Activated T-helper 17 cell treated with anti-CD3 and anti-CD28 coated beads, Interleukin-2, amount 50 U/mL, for 72 hours (primary cell): Measurements from ENCODE around the gene MROH8. TPM values are rescaled to one million over a fixed set of nuclear protein-coding genes. Genes with fewer than 3 reads are reported as not detected.

Source experiments
- ATAC-seq: fragments of 150-1000 bp; cut with Tn5 transposase; replicated peaks from 2 replicates; pipeline ENCODE4 v1.10.0; 2021; ENCODE audit warnings: mild to moderate bottlenecking, moderate library complexity
- H3K27ac Mint-ChIP-seq: one replicate; pipeline ENCODE4 v1.8.0; 2022; ENCODE audit warnings: mixed read lengths
- H3K27me3 Mint-ChIP-seq: one replicate; pipeline ENCODE4 v1.8.0; 2022; ENCODE audit warnings: mixed read lengths
- H3K36me3 Mint-ChIP-seq: one replicate; pipeline ENCODE4 v1.8.0; 2022; ENCODE audit warnings: low read depth, mild to moderate bottlenecking, mixed read lengths
- H3K4me1 Mint-ChIP-seq: one replicate; pipeline ENCODE4 v1.8.0; 2022; ENCODE audit warnings: mixed read lengths
- H3K4me3 Mint-ChIP-seq: one replicate; pipeline ENCODE4 v1.8.0; 2022; ENCODE audit warnings: mild to moderate bottlenecking, mixed read lengths
- H3K9me3 Mint-ChIP-seq: one replicate; pipeline ENCODE4 v1.8.0; 2022; ENCODE audit warnings: mixed read lengths
- total RNA-seq, 2 donors: library from RNA; stranded (reverse); gene quantifications; one replicate each; pipeline ENCODE4 v1.2.3, GENCODE V29; 2022

Gene MROH8
- 1 to 10 TPM in 1 of 2 donors, under 1 TPM in 1; 0.32 to 2.0 TPM for total RNA-seq

DNA sequence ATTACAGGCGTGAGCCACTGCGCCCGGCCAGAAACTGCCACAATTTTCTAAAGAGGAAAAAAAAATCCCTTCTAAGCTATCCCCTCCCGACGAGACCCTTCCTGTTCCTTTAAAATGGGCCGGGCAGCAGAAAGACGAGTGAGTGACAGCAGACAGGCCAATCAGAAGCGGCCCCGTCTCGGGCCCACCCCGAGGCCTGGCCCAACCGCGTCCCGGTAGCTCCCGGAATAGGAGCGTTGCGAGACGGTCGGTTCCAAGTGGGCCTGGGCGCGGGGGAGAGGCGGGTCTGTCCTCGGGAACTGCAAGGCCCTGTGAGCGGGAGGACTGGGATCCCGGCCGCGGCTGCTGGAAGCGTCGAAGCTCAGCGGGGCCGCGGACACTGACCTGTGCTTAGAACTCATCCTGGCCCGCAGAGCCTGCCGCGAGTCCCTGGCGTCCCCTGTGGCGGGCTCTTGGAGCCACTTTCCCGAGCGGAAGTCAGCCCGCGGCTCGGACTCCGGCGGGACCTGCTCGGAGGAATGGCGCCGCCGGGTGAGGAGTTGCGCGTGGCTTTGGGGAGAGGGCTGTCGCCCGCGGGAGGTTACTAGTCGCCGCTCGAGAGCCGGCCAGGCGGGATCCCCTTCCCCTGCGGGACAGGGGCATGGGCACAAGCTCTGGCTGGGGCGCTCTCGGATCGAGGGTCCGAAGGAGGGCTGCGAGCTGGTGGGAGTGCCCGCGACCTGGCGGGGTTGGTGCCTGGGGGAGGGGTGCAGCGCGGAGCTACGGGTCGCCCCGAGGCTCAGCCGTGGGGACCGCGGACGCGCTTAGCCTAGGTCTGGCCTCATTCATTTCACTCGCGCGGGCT, at the start of gene MROH8, which contains the start of gene RPN2:
TSS of gene MROH8 (minus strand) at position 710 of the 844 bp plus-strand sequence.
TSS of gene RPN2 (plus strand) at position 492 of the 844 bp plus-strand sequence. CDS start at position 519, 27 bp downstream.
- peak; percentile 98 for ATAC-seq
- peaks cover 37% of the 10 kb centered on the region for H3K36me3 Mint-ChIP-seq
- no peaks in the 10 kb centered on the region for H3K27me3 Mint-ChIP-seq
- peaks cover 26% of the 10 kb centered on the region for H3K4me1 Mint-ChIP-seq
- H3K4me3 Mint-ChIP-seq, result peak within 1 kb of the TSS; percentile 83
- no peaks in the 10 kb centered on the region for H3K9me3 Mint-ChIP-seq
- H3K27ac Mint-ChIP-seq, result peak within 1 kb of the TSS; percentile 90

DNA sequence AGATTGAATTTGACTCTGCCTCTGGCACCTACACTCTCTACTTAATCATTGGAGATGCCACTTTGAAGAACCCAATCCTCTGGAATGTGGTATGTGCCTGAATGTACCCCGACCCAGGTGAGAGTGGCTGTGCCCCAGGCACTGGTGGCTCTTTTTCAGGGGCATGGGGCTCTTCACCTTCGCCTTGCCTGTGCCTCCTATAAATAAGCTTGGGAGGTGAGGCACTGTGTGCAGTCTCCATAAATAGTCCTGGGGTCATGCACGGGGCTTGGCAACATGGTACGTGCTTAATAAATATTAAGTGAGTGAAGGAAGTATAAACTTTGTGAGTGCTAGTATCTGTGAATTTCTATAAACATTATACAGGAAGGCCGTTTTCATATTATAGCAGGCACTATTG, 49.3 kb upstream of the MROH8 start:
- Mint-ChIP-seq H3K4me1 (no peaks in the 10 kb centered on the region), H3K27ac (peak overlapping the region; percentile 3), H3K9me3 (no peaks in the 10 kb centered on the region), H3K4me3 (no peak overlapping the region), H3K27me3 (no peaks in the 10 kb centered on the region), H3K36me3 (peaks cover 100% of the 10 kb centered on the region)
- no peak for ATAC-seq

DNA sequence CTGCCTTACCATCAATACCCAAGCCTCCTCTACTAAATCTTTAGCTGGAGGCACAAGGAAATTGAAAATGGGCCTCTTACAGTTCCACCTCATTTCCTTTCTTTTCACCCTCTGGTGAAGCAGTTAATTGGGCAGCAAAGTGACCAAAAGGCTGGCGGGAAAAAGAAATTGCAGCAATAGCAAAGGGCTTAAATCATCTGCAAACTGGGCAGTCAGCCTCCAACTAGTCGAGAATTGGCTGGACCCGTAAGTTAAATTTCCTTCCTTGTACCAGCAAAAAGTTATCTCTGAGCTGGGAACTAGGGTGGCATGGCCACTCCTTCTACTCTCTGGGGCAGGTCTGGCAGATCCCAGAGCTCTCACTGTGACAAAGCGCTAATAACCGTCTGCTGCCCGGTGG, 48.7 kb upstream of the MROH8 start:
- no peaks in the 10 kb centered on the region for H3K4me1 Mint-ChIP-seq
- H3K27me3 Mint-ChIP-seq, result no peaks in the 10 kb centered on the region
- H3K4me3 Mint-ChIP-seq, result no peak overlapping the region
- no peak for ATAC-seq
- H3K27ac Mint-ChIP-seq, result no peak overlapping the region
- H3K36me3 Mint-ChIP-seq, result peaks cover 100% of the 10 kb centered on the region
- no peaks in the 10 kb centered on the region for H3K9me3 Mint-ChIP-seq

DNA sequence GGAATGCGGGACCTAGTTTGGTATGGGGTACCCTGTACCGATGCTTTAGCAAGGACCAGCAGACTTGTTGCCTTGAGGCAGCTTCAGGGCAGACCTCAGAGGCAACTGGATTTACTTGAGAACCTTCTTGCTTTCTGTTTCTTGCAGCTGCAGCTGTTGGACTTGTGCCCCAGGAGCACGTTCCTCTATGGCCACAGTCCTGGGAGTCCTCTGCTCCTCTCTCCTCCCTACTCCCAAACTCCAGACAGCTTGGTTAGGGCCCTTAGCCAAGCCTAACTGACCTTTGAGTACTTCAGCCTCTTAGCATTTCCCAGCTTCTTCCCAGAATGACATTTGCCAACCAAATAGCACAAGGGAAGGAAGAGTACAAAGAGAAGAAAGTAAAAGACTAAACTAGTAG, 47.5 kb upstream of the MROH8 start:
- no peaks in the 10 kb centered on the region for H3K4me1 Mint-ChIP-seq
- H3K27me3 Mint-ChIP-seq, result no peaks in the 10 kb centered on the region
- H3K27ac Mint-ChIP-seq, result peak overlapping the region; percentile 46
- no peaks in the 10 kb centered on the region for H3K9me3 Mint-ChIP-seq
- ATAC-seq, result no peak
- peaks cover 100% of the 10 kb centered on the region for H3K36me3 Mint-ChIP-seq
- H3K4me3 Mint-ChIP-seq, result no peak overlapping the region

DNA sequence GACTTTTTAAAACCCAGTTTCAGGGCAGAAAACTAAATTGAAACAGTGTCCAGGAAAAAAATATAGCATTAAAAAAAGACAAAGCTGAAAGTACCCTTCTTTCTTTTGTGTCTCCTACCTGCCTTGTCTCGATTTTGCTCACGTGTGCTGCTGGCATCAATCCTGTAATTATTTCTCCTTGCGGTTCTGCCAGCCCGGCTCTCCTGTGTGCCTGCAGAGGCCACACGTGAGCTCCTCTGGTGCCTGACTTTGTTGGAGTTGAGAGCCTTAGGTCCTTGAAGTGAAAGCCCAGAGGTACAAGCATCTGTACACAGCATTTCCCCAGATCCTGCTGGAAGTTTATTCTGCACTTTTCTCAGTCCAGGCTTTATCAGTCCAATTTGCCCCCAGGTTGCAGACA, 45.8 kb upstream of the MROH8 start:
- no peak for ATAC-seq
- H3K4me1 Mint-ChIP-seq, result peaks cover under 1% of the 10 kb centered on the region
- H3K36me3 Mint-ChIP-seq, result peaks cover 97% of the 10 kb centered on the region
- H3K9me3 Mint-ChIP-seq, result no peaks in the 10 kb centered on the region
- H3K4me3 Mint-ChIP-seq, result no peak overlapping the region
- H3K27me3 Mint-ChIP-seq, result no peaks in the 10 kb centered on the region
- no peak overlapping the region for H3K27ac Mint-ChIP-seq

DNA sequence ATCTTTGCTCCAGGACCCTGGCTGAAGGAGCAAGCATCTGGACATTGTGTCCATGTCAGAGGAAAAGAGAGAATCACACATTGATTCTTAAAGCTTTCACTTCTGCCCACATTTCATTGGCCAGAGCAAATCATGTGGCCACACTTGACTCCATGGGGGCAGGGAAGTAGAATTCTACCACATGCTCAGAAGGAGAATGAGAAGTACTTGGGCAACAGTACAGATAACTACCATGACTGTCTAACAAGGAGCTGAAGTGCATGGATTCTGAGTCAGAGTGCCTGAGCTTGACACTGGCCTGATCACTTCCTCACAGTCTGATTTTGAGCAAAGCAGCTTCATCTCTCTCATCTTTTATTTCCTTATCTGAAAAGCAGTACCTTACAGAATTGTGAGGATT, 43.7 kb upstream of the MROH8 start:
- Mint-ChIP-seq H3K9me3 (no peaks in the 10 kb centered on the region), H3K27ac (peak overlapping the region; percentile 36), H3K4me3 (no peak overlapping the region), H3K4me1 (peaks cover 6% of the 10 kb centered on the region), H3K36me3 (peaks cover 95% of the 10 kb centered on the region), H3K27me3 (no peaks in the 10 kb centered on the region)
- ATAC-seq, result peak; percentile 44

DNA sequence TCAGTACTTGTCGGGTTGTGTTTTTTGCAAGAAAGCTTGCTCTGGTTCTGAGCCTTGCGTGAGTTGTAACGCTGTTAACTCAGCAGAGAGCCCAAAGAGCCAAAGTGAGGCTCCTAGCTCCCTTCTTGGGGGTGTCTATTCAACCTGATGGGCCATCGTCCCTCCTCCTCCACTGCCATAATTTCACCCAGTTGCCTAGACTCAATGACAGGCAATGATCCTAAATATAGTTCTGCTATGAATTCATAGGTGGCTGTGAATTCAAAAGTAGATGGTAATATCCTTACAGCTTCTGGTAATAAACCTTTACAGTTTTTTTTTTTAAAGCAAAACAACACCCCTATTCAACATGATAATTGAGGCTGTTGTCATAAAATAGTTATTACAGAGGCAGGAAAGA, 42.7 kb upstream of the MROH8 start:
- Mint-ChIP-seq H3K36me3 (peaks cover 95% of the 10 kb centered on the region), H3K27ac (no peak overlapping the region), H3K4me3 (no peak overlapping the region), H3K27me3 (no peaks in the 10 kb centered on the region), H3K4me1 (peaks cover 6% of the 10 kb centered on the region), H3K9me3 (no peaks in the 10 kb centered on the region)
- ATAC-seq, result no peak

DNA sequence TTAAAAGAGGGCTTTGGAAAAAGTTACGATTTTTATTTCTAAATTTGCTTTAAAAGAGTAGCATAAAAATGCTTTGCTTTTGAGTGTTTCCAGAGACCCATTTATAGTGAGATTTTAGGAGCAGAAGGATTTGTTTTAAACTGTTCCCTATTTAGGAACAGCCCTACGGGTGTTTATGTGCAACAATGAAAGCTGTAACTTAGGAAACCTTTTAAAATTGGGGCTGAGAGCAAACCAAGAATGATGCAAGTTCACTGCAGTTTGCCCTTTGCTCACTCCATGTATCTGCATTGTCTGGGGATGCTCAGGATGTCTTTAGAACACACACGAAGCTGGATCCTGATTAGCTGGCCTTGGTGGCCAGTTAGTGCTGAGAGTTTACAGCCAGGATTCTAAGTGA, 41.4 kb upstream of the MROH8 start:
- H3K36me3 Mint-ChIP-seq, result peaks cover 95% of the 10 kb centered on the region
- H3K4me1 Mint-ChIP-seq, result peaks cover 6% of the 10 kb centered on the region
- no peak overlapping the region for H3K27ac Mint-ChIP-seq
- H3K9me3 Mint-ChIP-seq, result no peaks in the 10 kb centered on the region
- H3K4me3 Mint-ChIP-seq, result no peak overlapping the region
- no peak for ATAC-seq
- H3K27me3 Mint-ChIP-seq, result no peaks in the 10 kb centered on the region

DNA sequence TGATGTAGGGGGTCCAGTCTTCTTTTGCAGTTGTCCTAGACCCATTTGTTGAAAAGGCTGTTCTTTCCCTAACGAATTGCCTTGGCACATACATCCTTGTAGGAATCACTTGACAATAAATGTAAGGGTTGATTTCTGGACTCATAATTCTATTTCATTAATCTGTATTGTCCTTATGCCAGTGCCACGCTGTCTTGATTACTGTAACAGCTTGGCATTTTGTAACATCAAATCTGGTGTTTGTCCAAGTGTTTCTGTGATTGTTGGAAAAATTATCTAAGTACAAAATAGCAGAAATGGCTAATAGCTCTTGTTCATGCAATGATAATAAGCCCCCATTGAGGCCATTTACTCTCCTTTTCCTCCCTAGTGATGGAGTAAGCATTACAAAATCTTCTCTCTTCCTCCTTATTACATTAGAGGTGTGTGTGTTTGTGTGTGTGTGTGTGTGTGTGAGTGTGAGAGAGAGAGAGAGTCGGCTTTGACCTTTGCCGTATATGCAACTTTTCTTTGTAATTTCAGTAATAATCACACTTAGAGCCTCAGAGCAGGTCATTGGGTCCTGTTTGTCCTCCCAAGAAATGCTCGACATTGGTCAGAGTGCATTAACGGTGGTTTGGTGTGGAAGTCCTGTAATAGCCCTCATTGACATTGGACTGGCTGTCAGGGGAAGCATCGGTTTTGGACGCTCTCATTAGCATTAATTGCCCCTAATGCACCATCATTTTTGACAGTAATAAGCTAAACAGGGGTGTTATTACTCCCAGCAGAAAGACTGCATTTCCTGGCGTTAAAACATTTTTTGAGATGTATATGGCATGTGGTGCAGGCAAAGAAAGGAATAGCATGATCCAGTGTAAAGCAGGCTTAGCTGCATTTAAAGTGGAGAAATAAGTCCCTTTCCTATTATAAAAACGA, 40.7 kb upstream of the MROH8 start:
- Mint-ChIP-seq H3K27me3 (no peaks in the 10 kb centered on the region), H3K9me3 (no peaks in the 10 kb centered on the region), H3K4me1 (peaks cover 6% of the 10 kb centered on the region), H3K4me3 (no peak overlapping the region), H3K27ac (peak overlapping the region; percentile 62), H3K36me3 (peaks cover 95% of the 10 kb centered on the region)
- no peak for ATAC-seq

DNA sequence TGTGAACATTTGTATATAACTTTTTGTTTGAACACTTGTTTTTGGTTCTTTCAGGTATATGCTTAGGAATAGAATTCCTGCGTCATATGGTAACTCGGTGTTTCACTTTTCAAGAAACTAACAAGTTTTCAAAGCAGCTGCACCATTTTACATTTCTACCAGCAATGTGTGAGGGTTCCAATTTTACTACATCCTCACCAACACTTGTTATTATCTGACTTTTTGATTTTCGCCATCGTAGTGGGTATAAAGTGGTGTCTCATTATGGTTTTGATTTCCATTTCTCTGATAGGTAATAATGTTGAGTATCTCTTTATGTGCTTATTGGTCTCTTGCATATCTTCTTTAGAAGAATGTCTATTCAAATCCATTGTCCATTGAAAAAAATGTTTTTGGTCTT, 39.6 kb upstream of the MROH8 start:
- no peak for ATAC-seq
- H3K36me3 Mint-ChIP-seq, result peaks cover 95% of the 10 kb centered on the region
- no peak overlapping the region for H3K27ac Mint-ChIP-seq
- no peak overlapping the region for H3K4me3 Mint-ChIP-seq
- H3K4me1 Mint-ChIP-seq, result peaks cover 6% of the 10 kb centered on the region
- H3K9me3 Mint-ChIP-seq, result no peaks in the 10 kb centered on the region
- H3K27me3 Mint-ChIP-seq, result no peaks in the 10 kb centered on the region

DNA sequence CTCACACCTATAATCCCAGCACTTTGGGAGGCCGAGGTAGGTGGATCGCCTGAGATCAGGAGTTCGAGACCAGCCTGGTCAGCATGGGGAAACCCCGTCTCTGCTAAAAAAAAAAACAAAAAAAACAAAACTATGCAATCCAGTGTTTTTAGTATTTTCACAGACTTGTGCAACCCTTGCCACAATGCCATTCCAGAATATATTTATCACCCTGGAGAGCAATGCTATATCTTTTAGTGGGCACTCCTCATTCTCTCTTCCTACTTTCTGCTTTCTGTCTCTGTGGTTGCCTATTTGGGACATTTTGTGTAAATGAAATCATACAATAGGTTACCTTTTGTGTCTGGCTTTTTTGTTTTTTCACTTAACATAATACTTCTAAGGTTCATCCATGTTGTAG, 39.1 kb upstream of the MROH8 start:
- Mint-ChIP-seq H3K4me1 (peaks cover 6% of the 10 kb centered on the region), H3K27me3 (no peaks in the 10 kb centered on the region), H3K4me3 (no peak overlapping the region), H3K36me3 (peaks cover 95% of the 10 kb centered on the region), H3K9me3 (no peaks in the 10 kb centered on the region), H3K27ac (no peak overlapping the region)
- no peak for ATAC-seq

DNA sequence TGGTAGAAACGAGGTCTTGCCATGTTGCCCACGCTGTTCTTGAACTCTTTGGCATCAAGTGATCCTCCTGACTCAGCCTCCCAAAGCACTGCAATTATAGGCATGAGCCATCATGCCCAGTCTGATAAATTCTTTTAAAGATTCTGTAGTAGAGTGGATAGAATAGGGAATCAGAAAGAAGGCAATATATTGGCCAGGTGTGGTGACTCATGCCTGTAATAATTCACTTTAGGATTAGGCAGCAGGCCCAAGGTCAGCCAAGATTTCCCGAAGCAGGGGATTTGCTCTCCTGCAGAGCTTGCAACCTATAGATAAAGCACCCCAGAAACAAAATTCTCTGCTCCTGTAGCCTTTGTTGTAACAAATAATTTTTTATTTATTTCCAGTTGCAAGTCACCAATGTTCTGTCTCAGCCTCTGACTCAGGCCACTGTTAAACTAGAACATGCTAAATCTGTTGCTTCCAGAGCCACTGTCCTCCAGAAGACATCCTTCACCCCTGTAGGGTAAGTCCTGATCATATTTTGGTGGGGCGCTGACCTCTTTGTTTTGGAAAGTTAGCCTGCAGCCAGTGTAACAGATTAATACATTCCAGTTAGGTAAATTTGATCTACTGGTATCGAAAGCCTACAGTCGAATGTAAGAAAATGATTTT, 30.4 kb upstream of the MROH8 start:
- H3K9me3 Mint-ChIP-seq, result no peaks in the 10 kb centered on the region
- no peaks in the 10 kb centered on the region for H3K27me3 Mint-ChIP-seq
- no peak overlapping the region for H3K27ac Mint-ChIP-seq
- no peaks in the 10 kb centered on the region for H3K4me1 Mint-ChIP-seq
- no peak for ATAC-seq
- H3K36me3 Mint-ChIP-seq, result peaks cover 93% of the 10 kb centered on the region
- H3K4me3 Mint-ChIP-seq, result no peak overlapping the region

DNA sequence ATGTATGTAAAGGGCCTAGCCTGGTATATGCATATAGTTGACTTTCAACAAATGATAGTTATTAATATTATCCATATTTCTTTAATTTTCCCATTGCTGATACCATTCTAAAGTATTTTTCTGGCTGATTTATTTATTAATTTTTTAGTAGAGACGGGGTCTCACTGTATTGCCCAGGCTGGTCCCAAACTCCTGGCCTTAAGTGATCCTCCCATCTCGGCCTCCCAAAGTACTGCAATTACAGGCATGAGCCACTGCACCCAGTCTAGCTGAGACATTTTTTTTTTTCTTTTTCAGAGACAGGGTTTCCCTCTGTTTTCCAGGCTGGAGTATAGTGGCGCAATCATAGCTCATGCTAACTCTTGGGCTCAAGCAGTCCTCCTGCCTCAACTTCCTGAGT, 29.8 kb upstream of the MROH8 start:
- H3K36me3 Mint-ChIP-seq, result peaks cover 93% of the 10 kb centered on the region
- ATAC-seq, result no peak
- no peaks in the 10 kb centered on the region for H3K27me3 Mint-ChIP-seq
- no peaks in the 10 kb centered on the region for H3K4me1 Mint-ChIP-seq
- H3K9me3 Mint-ChIP-seq, result no peaks in the 10 kb centered on the region
- H3K4me3 Mint-ChIP-seq, result no peak overlapping the region
- no peak overlapping the region for H3K27ac Mint-ChIP-seq

DNA sequence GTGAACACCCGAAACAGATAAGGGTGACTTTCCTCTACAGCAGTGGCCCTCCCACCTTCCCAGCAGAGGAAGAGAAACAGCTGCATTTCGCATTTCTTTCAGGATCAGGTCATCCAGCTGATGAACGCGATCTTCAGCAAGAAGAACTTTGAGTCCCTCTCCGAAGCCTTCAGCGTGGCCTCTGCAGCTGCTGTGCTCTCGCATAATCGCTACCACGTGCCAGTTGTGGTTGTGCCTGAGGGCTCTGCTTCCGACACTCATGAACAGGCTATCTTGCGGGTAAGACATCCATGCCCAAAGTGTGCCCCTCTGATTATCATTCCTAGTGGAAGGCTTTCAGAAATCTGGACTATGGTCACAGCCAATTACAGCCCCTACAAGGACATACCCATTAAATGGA, 27.8 kb upstream of the MROH8 start:
- no peak overlapping the region for H3K4me3 Mint-ChIP-seq
- no peaks in the 10 kb centered on the region for H3K4me1 Mint-ChIP-seq
- ATAC-seq, result no peak
- H3K27me3 Mint-ChIP-seq, result no peaks in the 10 kb centered on the region
- H3K36me3 Mint-ChIP-seq, result peaks cover 93% of the 10 kb centered on the region
- no peaks in the 10 kb centered on the region for H3K9me3 Mint-ChIP-seq
- H3K27ac Mint-ChIP-seq, result no peak overlapping the region
